H1 (cell line): Measurements from ENCODE around the gene UBAP2L. TPM values are rescaled to one million over a fixed set of nuclear protein-coding genes. Genes with fewer than 3 reads are reported as not detected.

Source experiments
- CTCF ChIA-PET: fragments of 300-600 bp; sonication (Branson Sonifier 250); formaldehyde crosslinking; loops from one replicate; lab custom pipeline; 2021; ENCODE audit not compliant: partially characterized antibody; lab: Charles Lee
- POLR2A ChIA-PET: fragments of 300-600 bp; sonication (Branson Sonifier 250); formaldehyde crosslinking; loops from one replicate; lab custom pipeline; 2021; ENCODE audit warnings: inconsistent platforms; ENCODE audit not compliant: partially characterized antibody; lab: Charles Lee
- DNase-seq, 2 experiments: peaks; one replicate each; pipeline versions ENCODE4 v3.0.0 to v3.0.0-alpha.2; 2010 to 2022; ENCODE audit warnings: low spot score in 2 of 2, low read depth in 1 of 2, mixed read lengths in 1 of 2
- FAIRE-seq: peaks from 2 replicates; lab custom pipeline; 2011; peaks lifted over from hg19 to GRCh38; lab: Jason Lieb, UNC
- H2AFZ ChIP-seq: 2 replicates; pipeline ENCODE4 v1.8.1; 2012; ENCODE audit warnings: low read length, inconsistent platforms
- H2AK5ac ChIP-seq: 2 replicates; pipeline ENCODE4 v1.6.1; 2013; ENCODE audit warnings: low read depth, low read length
- H2BK120ac ChIP-seq: replicated peaks from 2 replicates; pipeline ENCODE3; 2013; ENCODE audit warnings: low read depth, low read length, inconsistent platforms
- H2BK12ac ChIP-seq: 2 replicates; pipeline ENCODE4 v1.6.1; 2013; ENCODE audit warnings: low read depth, low read length
- H2BK15ac ChIP-seq: 2 replicates; pipeline ENCODE4 v1.6.1; 2013; ENCODE audit warnings: low read length
- H2BK20ac ChIP-seq: 2 replicates; pipeline ENCODE4 v1.6.1; 2013; ENCODE audit warnings: low read length
- H2BK5ac ChIP-seq: 2 replicates; pipeline ENCODE4 v1.6.1; 2013; ENCODE audit warnings: low read depth, low read length
- H3K14ac ChIP-seq: 2 replicates; pipeline ENCODE4 v1.6.1; 2013; ENCODE audit warnings: inconsistent platforms; ENCODE audit not compliant: insufficient read length
- H3K18ac ChIP-seq: 2 replicates; pipeline ENCODE4 v1.6.1; 2013; ENCODE audit warnings: low read length; ENCODE audit errors: extremely low read depth
- H3K23ac ChIP-seq: 2 replicates; pipeline ENCODE4 v1.6.1; 2013; ENCODE audit warnings: inconsistent platforms; ENCODE audit not compliant: insufficient read length
- H3K23me2 ChIP-seq: 2 replicates; pipeline ENCODE4 v1.6.1; 2013; ENCODE audit warnings: low read depth, low read length
- H3K27ac ChIP-seq: 2 replicates; pipeline ENCODE4 v1.6.1; 2011; ENCODE audit warnings: low read depth, low read length, inconsistent platforms
- H3K27me3 ChIP-seq, 4 experiments: replicated peaks in 1 of 4; 1 replicate in 1 of 4; 2 replicates in 3 of 4; pipeline versions ENCODE4 v1.6.1 to v1.8.1; 2011 to 2013; ENCODE audit warnings: low read length in 3 of 4, mild to moderate bottlenecking in 3 of 4, inconsistent platforms in 2 of 4, mixed read lengths in 2 of 4, moderate library complexity in 1 of 4; ENCODE audit not compliant: control insufficient read depth in 3 of 4, insufficient read depth in 3 of 4; ENCODE audit errors: extremely low read depth in 1 of 4
- H3K36me3 ChIP-seq, 4 experiments: 2 replicates each; pipeline versions ENCODE4 v1.6.1 to v1.8.1; 2011 to 2013; ENCODE audit warnings: mild to moderate bottlenecking in 4 of 4, low read length in 3 of 4, moderate library complexity in 2 of 4, control low read depth in 1 of 4, inconsistent platforms in 1 of 4; ENCODE audit not compliant: insufficient read depth in 4 of 4, control insufficient read depth in 2 of 4
- H3K4ac ChIP-seq: replicated peaks from 2 replicates; pipeline ENCODE3; 2013; ENCODE audit warnings: low read length, low read depth, mixed read lengths, inconsistent platforms; ENCODE audit not compliant: insufficient read length
- H3K4me1 ChIP-seq, 4 experiments: replicated peaks in 1 of 4; 1 replicate in 1 of 4; 2 replicates in 3 of 4; pipeline versions ENCODE4 v1.6.1 to v1.8.1; 2011 to 2013; ENCODE audit warnings: low read length in 3 of 4, inconsistent platforms in 2 of 4, mixed read lengths in 1 of 4; ENCODE audit not compliant: insufficient read depth in 4 of 4, control insufficient read depth in 3 of 4
- H3K4me2 ChIP-seq, 2 experiments: 2 replicates each; pipeline versions ENCODE4 v1.6.1 to v1.8.1; 2011 to 2013; ENCODE audit warnings: low read depth in 2 of 2, low read length in 2 of 2, control low read depth in 1 of 2, inconsistent platforms in 1 of 2, mild to moderate bottlenecking in 1 of 2; ENCODE audit not compliant: insufficient read depth in 1 of 2
- H3K4me3 ChIP-seq, 4 experiments: fragments of 200-600, 300-600 bp in 1 of 4; sonication (generic), shearing (Covaris generic), sonication (Bioruptor Twin) in 1 of 4; 2 replicates each; pipeline versions ENCODE4 v1.5.1 to v1.8.1; 2011 to 2016; ENCODE audit warnings: low read length in 4 of 4, low read depth in 3 of 4, control low read depth in 2 of 4, inconsistent platforms in 2 of 4, mild to moderate bottlenecking in 2 of 4, mixed read lengths in 1 of 4, moderate library complexity in 1 of 4; ENCODE audit not compliant: insufficient read depth in 2 of 4; ENCODE audit errors: extremely low read depth in 1 of 4
- H3K56ac ChIP-seq: replicated peaks from 2 replicates; pipeline ENCODE3; 2013; ENCODE audit warnings: low read depth, mild to moderate bottlenecking, mixed read lengths, low read length, inconsistent platforms; ENCODE audit not compliant: insufficient read length
- H3K79me1 ChIP-seq: 2 replicates; pipeline ENCODE4 v1.6.1; 2013; ENCODE audit warnings: low read depth, low read length, control low read depth
- H3K79me2 ChIP-seq, 2 experiments: 2 replicates each; pipeline versions ENCODE4 v1.6.1 to v1.8.1; 2012 to 2013; ENCODE audit warnings: low read length in 2 of 2, mild to moderate bottlenecking in 2 of 2, inconsistent platforms in 1 of 2; ENCODE audit not compliant: insufficient read depth in 2 of 2, control insufficient read depth in 1 of 2
- H3K9ac ChIP-seq, 4 experiments: replicated peaks in 1 of 4; 1 replicate in 1 of 4; 2 replicates in 3 of 4; pipeline versions ENCODE4 v1.6.1 to v1.8.1; 2011 to 2013; ENCODE audit warnings: low read depth in 3 of 4, low read length in 3 of 4, control low read depth in 2 of 4, mild to moderate bottlenecking in 2 of 4, moderate library complexity in 2 of 4, inconsistent platforms in 1 of 4; ENCODE audit errors: extremely low read depth in 1 of 4
- H3K9me3 ChIP-seq, 2 experiments: 2 replicates each; pipeline versions ENCODE4 v1.6.1 to v1.8.1; 2012 to 2013; ENCODE audit warnings: mild to moderate bottlenecking in 2 of 2, moderate library complexity in 2 of 2, control low read depth in 1 of 2, inconsistent platforms in 1 of 2, low read depth in 1 of 2, low read length in 1 of 2, mixed read lengths in 1 of 2; ENCODE audit not compliant: insufficient read depth in 2 of 2
- H4K20me1 ChIP-seq, 2 experiments: replicated peaks in 1 of 2; 2 replicates each; pipeline versions ENCODE3 to v1.8.1; 2011 to 2013; ENCODE audit warnings: inconsistent platforms in 2 of 2, low read length in 2 of 2, mild to moderate bottlenecking in 1 of 2; ENCODE audit not compliant: insufficient read depth in 2 of 2, control insufficient read depth in 1 of 2
- H4K5ac ChIP-seq: 2 replicates; pipeline ENCODE4 v1.6.1; 2013; ENCODE audit warnings: low read length, low read depth, mixed read lengths, inconsistent platforms; ENCODE audit not compliant: insufficient read length
- H4K8ac ChIP-seq: 2 replicates; pipeline ENCODE4 v1.8.0; 2013; ENCODE audit warnings: mild to moderate bottlenecking, moderate library complexity, low read length, inconsistent platforms; ENCODE audit not compliant: insufficient read depth; ENCODE audit errors: extremely low read depth
- H4K91ac ChIP-seq: replicated peaks from 2 replicates; pipeline ENCODE3; 2013; ENCODE audit warnings: low read length, mixed read lengths, inconsistent platforms; ENCODE audit not compliant: insufficient read length
- CTBP2 ChIP-seq: IDR thresholded peaks from 2 replicates; pipeline ENCODE4 v1.7.0; 2011; ENCODE audit warnings: borderline replicate concordance, mild to moderate bottlenecking, moderate library complexity, mixed read lengths, low read length; ENCODE audit not compliant: insufficient read depth, insufficient read length
- EGR1 ChIP-seq: IDR thresholded peaks from 2 replicates; pipeline ENCODE4 v1.6.1; 2011; ENCODE audit warnings: low read depth, low read length, borderline replicate concordance
- EP300 ChIP-seq, 2 experiments: IDR thresholded peaks; 1 replicate in 1 of 2; 2 replicates in 1 of 2; pipeline ENCODE4 v1.6.1; 2011 to 2012; ENCODE audit warnings: low read depth in 2 of 2, low read length in 2 of 2, mild to moderate bottlenecking in 2 of 2, borderline replicate concordance in 1 of 2, inconsistent platforms in 1 of 2, moderate library complexity in 1 of 2
- HDAC6 ChIP-seq: IDR thresholded peaks from one replicate; pipeline ENCODE4 v1.7.1; 2012; ENCODE audit warnings: low read depth, mild to moderate bottlenecking, inconsistent platforms, low read length, moderate library complexity
- MAFK ChIP-seq: IDR thresholded peaks from 2 replicates; pipeline ENCODE4 v1.6.1; 2012; ENCODE audit warnings: low read depth, mild to moderate bottlenecking, improper control_type of control experiment, low read length
- RFX5 ChIP-seq: IDR thresholded peaks from 2 replicates; pipeline ENCODE4 v1.6.1; 2011; ENCODE audit warnings: low read depth, low read length, improper control_type of control experiment, borderline replicate concordance
- TBP ChIP-seq: IDR thresholded peaks from 2 replicates; pipeline ENCODE4 v1.6.1; 2011; ENCODE audit warnings: low read depth, low read length, improper control_type of control experiment
- YY1 ChIP-seq: IDR thresholded peaks from 2 replicates; pipeline ENCODE4 v1.6.1; 2011; ENCODE audit warnings: low read depth, mild to moderate bottlenecking, low read length
- WGBS, 2 experiments: shearing (Covaris generic) in 1 of 2; methylation state at CpG; one replicate each; pipeline versions ENCODE4 v1.1.6 to v1.1.7; 2013 to 2015; ENCODE audit warnings: low lambda C conversion rate in 2 of 2, mixed read lengths in 2 of 2, inconsistent platforms in 1 of 2, low coverage in 1 of 2, missing lambda C conversion rate in 1 of 2; ENCODE audit not compliant: insufficient replicate concordance in 2 of 2, insufficient coverage in 1 of 2, insufficient read length in 1 of 2; ENCODE audit errors: extremely low coverage in 1 of 2, missing lambda C conversion rate in 1 of 2; 5-methylcytosine and 5-hydroxymethylcytosine counted together
- polyA plus RNA-seq, 7 experiments: library from polyadenylated mRNA; depleted of rRNA in 3 of 7; stranded (reverse) in 5 of 7; unstranded in 2 of 7; fragments of >200 nt in 5 of 7; fragments of 200-250 nt in 2 of 7; gene quantifications; 1 replicate in 5 of 7; 2 replicates in 1 of 7; 4 replicates in 1 of 7; pipeline versions ENCODE4 v1.2.1 to v1.2.3, GENCODE V29; 2011 to 2013; ENCODE audit warnings: missing spikeins in 2 of 7, mixed read lengths in 2 of 7
- total RNA-seq: library from RNA; stranded (reverse); fragmentation: NEBNext Ultra II Directional; extraction: Animal tissue kit (Norgen Biotek cat#: 25700); gene quantifications from 2 replicates; pipeline ENCODE4 v1.2.1, GENCODE V29; 2021
- TF ChIP-seq, protein P1 (sequence below), 3 experiments: IDR thresholded peaks; 1 replicate in 2 of 3; 2 replicates in 1 of 3; pipeline versions ENCODE4 v1.5.1 to v1.6.1; 2011; ENCODE audit warnings: low read length in 3 of 3, mild to moderate bottlenecking in 3 of 3, inconsistent platforms in 2 of 3, low read depth in 1 of 3, moderate library complexity in 1 of 3; ENCODE audit not compliant: insufficient read depth in 1 of 3; ENCODE audit errors: control extremely low read depth in 1 of 3
- TF ChIP-seq, protein P2 (sequence below): IDR thresholded peaks from 2 replicates; pipeline ENCODE4 v1.6.1; 2012; ENCODE audit warnings: inconsistent platforms

UBAP2L gene
- total and polyA plus RNA-seq, 2 of the 8 experiments (the other 6 are each of a cell fraction or from before 2014, with no cell fraction given): 254 to 349 TPM

DNA sequence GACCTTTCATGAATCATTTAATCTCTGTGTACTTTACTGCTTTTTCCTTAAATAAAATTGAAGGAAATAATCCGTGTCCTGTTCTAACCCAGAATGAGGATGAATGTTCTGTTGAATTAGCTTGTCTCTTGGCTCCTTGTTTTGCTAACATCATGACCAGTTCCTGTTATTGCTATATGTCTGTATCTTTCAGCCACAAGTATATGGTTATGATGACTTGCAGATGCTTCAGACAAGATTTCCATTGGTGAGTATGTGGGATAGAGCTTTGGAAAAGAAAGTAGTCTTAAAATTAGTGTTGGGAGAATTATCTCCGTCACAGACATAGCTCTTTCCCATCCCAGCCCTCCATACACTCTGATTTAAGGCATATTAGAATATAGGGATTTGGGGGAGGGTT is 38.0 kb downstream of the UBAP2L start:
- ChIA-PET CTCF (interaction anchor here (0.9 to 2.9 kb wide), 3 partner anchors 13 to 48 kb away, joined by 3 to 15 read pairs (median 3); no protein-coding TSS in a partner anchor), POLR2A (interaction anchor here (0.7 to 2.4 kb wide), 5 partner anchors 9 to 30 kb away, joined by 3 to 8 read pairs (median 4); no protein-coding TSS in a partner anchor)
- no peak overlapping the region for H2AFZ ChIP-seq
- no peak overlapping the region for H2BK120ac ChIP-seq
- no peaks in the 10 kb centered on the region for H3K9me3 ChIP-seq
- H2BK15ac ChIP-seq: no peak overlapping the region
- no peak overlapping the region for H3K14ac ChIP-seq
- H4K8ac ChIP-seq: no peak overlapping the region
- WGBS, 2 experiments: 91% methylated on average over 2 of the region's 2 CpGs; no CpG with 5 or more reads in 1 of the 2 experiments
- no peak overlapping the region for H3K9ac ChIP-seq
- H3K18ac ChIP-seq: no peak overlapping the region
- H2BK12ac ChIP-seq: no peak overlapping the region
- no peak overlapping the region for H2AK5ac ChIP-seq
- H3K27ac ChIP-seq: no peak overlapping the region
- H3K4me1 ChIP-seq: no peaks in the 10 kb centered on the region
- peaks cover 3 to 4% of the 10 kb centered on the region in 2 experiments for H4K20me1 ChIP-seq
- no peak overlapping the region for H4K91ac ChIP-seq
- DNase-seq (no peak), FAIRE-seq (no peak)
- no peak overlapping the region for H3K4me3 ChIP-seq
- no peak overlapping the region for H3K4ac ChIP-seq
- no peak overlapping the region for H3K4me2 ChIP-seq
- peaks cover 3% of the 10 kb centered on the region for H3K79me1 ChIP-seq
- H3K27me3 ChIP-seq: no peaks in the 10 kb centered on the region
- H3K56ac ChIP-seq: no peak overlapping the region
- H3K36me3 ChIP-seq: peaks cover 70 to 100% (median 97%) of the 10 kb centered on the region in 4 experiments
- H3K23me2 ChIP-seq: no peaks in the 10 kb centered on the region
- H3K23ac ChIP-seq: no peak overlapping the region
- H3K79me2 ChIP-seq: no peaks in the 10 kb centered on the region; a peak in 1 of 4 replicates
- H4K5ac ChIP-seq: no peak overlapping the region
- H2BK5ac ChIP-seq: no peak overlapping the region
- no peak overlapping the region for H2BK20ac ChIP-seq
- TF ChIP-seq, protein P1, sequence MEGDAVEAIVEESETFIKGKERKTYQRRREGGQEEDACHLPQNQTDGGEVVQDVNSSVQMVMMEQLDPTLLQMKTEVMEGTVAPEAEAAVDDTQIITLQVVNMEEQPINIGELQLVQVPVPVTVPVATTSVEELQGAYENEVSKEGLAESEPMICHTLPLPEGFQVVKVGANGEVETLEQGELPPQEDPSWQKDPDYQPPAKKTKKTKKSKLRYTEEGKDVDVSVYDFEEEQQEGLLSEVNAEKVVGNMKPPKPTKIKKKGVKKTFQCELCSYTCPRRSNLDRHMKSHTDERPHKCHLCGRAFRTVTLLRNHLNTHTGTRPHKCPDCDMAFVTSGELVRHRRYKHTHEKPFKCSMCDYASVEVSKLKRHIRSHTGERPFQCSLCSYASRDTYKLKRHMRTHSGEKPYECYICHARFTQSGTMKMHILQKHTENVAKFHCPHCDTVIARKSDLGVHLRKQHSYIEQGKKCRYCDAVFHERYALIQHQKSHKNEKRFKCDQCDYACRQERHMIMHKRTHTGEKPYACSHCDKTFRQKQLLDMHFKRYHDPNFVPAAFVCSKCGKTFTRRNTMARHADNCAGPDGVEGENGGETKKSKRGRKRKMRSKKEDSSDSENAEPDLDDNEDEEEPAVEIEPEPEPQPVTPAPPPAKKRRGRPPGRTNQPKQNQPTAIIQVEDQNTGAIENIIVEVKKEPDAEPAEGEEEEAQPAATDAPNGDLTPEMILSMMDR (IDR thresholded peaks at IDR 0.05; ENCODE audit: control extremely low read depth in 1 of 3, insufficient read depth in 1 of 3, low read depth in 1 of 3, low read length in 3 of 3): no peak
- TF ChIP-seq TBP (no peak), RFX5 (no peak), YY1 (no peak), EP300 (IDR thresholded peaks at IDR 0.05; ENCODE audit: borderline replicate concordance in 1 of 2, low read depth in 2 of 2, low read length in 2 of 2) (no peak), EGR1 (no peak), HDAC6 (no peak), CTBP2 (no peak), MAFK (no peak)
- TF ChIP-seq, protein P2, sequence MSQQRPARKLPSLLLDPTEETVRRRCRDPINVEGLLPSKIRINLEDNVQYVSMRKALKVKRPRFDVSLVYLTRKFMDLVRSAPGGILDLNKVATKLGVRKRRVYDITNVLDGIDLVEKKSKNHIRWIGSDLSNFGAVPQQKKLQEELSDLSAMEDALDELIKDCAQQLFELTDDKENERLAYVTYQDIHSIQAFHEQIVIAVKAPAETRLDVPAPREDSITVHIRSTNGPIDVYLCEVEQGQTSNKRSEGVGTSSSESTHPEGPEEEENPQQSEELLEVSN: no peak
